GM18867 (cell line): Measurements from ENCODE around the gene MZF1.
"Not testable (repeated sequence)": the region's sequence is repeated elsewhere in the genome, so short reads cannot be mapped to it uniquely, and the experiment has no call there.

ENCODE experiments used
- ATAC-seq: cut with Tn5 transposase; IDR thresholded peaks from one replicate; pipeline ENCODE4 v1.9.1; 2021; ENCODE audit warnings: mild to moderate bottlenecking, moderate library complexity; ENCODE audit not compliant: unreplicated experiment

The MZF1 gene

DNA sequence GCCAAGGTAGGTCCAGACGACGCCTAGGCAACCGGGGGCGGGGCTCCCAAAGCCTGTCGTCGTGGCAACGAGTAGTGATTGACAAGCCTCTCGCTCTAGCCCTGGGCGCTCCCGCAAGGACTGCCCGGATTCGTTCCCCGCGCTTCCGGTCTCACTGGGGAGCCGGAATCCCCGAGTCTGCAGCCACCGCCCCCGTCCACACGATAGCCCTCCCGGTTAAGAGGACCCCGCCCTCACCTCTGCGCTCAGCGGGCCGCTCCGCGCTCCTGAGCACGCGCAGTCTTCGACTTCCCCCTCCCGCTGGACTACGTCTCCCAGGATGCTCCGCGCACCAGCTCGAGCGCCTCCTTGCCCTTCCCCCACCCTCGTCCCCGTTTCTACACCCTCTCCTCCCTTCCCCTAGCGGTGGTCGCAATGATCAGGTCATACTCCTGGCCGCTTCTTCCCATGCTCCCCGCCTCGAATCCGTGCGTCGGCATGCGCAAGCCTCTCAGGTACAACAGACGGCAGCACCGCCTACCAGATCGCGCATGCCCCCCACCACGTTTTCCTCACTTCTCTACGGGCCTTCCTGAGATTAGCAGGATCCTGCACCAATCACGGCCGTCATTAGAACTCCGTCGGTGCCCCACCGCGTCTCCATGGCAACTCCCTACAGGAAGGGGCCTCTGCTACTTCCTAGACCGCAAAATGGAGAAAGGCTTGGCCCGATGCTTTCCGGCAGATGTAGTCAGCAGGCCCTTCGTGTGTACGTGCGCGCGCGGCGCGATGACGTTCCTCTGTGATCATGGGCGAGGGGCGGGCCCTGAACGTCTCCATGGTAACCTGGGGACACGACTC lies at the start of gene MZF1:
TSS of gene MZF1 (minus strand) at position 518 of the 840 bp plus-strand sequence. CDS start 1,946 bp downstream, outside the sequence.
- peak; percentile 52 for ATAC-seq

DNA sequence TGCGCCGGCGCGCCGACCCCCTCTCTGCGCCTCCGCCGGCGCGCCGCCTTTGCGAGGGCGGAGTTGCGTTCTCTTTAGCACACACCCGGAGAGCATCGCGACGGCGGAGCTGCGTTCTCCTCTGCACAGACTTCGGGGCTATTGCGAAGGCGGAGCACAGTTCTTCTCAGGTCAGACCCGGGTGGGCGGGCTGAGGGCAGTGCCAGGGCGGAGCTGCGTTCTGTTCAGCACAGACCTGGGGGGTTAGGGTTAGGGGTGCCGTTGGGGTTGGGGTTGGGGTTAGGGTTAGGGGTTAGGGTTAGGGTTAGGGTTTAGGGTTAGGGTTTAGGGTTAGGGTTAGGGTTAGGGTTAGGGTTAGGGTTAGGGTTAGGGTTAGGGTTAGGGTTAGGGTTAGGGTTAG lies 34.1 kb upstream of the MZF1 start:
- ATAC-seq, result not testable (repeated sequence)

DNA sequence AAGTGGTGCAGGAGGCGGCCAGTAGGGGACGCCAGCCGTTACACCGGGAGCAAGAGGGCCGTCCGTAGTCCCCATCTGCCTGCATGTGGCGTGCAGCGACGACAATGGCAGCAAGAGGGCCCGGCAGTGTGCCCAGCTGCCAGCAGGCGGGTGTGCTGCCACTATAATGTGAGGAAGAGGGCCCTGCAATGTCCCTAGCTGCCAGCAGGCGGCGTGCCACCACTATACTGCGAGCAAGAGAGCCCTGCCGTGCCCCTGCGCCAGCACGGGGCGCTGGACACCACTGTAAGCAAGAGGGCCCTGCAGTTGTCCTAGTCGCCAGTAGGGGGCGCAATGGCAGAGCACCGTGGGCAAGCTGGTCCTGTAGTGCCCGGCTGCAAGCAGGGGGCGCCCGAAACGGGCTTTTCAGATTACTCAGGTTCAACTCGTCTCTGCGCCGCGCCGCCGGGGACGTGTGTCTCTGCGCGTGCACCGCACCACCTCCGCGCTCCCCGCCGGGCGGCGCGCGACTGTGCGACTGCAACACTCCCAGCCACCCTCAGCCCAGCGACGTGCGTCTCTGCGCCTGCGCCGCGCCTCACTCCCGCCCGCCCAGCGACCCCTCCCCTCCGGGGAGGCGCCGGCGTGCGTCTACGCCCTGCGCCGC lies 33.2 kb upstream of the MZF1 start:
- ATAC-seq, result not testable (repeated sequence)

DNA sequence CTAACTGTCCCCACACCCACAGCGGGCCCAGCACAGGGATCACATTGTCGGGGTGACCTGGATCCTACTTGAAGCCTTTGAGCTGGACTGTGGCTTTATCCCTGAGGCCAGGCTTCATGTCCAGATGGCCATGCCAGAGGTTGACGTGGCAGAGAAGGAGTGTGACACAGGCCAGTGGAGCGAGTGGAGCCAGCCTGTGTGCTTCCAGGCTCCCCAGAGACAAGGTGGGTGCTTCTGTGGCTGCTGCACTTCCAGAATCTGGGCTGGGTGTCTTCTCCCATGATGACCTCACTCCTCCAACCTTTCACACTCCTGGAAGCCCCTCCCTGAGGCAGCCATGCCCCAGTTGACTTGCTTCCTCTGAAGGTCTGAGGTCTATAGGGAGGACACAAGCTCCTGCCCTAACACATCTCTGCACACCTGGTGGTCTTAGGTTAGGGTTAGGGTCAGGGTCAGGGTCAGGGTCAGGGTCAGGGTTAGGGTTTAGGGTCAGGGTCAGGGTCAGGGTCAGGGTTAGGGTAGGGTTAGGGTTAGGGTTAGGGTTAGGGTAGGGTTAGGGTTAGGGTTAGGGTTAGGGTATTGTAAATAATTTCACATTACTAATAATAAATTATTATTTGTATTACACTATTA lies 13.1 kb upstream of the MZF1 start:
- ATAC-seq, result no peak

DNA sequence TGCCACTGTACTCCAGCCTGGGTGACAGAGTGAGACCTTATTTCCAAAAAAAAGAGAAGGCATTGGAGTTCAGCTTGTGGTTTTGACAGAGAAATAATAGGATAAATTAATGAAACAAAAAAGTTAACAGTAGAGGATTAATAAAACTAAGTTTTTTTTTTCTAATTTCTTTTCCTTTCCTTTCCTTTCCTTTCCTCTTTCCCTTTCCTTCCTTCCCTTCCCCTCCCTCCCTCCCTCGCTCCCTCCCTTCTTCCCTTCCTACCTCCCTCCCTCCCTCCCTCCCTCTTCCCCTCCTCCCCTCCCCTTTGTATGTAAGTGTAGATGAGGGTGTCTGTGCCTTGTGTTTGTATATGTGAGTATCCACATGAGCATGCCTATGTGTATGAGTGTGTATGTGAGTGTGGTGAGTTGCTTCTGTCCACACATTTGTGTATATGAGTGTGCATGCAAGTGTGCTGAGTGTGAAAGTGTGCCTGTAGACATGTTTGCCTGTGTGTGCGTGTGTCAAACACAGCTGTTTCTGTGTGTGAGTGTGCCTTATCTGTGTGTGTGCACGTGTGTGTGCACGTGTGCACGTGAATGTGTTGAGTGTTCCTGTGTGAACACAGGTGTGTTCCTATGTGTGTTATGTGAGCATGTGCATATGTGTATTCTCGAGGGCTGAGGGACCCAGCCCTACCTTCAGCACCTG lies 12.5 kb upstream of the MZF1 start:
- ATAC-seq, result no peak

DNA sequence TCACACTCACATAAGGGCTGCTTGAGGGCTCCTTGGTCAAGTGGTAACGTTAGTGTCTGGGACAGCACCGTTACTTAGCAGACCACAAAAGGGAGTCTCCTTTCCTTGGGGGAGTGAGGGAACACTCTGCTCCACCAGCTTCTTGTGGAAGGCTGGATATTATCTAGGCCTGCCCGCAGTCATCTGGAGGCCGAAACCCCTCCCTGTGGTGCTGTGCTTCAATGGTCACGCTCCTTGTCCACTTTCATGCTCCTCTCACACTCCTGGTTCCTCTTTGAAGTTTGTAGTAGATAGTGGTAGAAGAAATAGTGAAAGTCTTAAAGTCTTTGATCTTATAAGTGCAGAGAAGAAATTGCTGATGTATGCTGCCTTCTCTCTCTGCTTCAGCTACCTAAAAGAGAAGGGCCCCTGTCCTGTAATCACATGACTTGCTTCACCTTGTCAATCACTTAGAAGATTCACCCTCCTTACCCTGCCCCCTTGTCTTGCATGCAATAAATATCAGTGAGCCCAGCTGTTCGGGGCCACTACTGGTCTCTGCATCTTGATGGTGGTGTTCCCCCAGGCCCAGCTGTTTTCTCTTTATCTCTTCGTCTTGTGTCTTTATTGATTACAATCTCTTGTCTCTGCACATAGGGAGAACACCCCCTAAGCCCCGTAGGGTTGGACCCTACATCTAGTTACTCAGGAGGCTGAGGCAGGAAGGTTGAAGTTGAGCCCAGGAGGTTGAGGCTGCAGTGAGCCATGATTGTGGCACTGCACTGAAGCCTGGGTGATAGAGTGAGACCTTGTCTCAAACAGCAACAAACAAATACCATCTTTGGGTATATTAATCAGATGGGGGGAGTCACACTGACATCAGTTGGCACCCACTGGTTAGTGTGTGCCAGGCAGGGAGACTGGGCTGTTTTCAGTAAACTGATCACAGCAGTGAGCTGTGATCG lies 11.6 kb upstream of the MZF1 start:
- ATAC-seq, result no peak

DNA sequence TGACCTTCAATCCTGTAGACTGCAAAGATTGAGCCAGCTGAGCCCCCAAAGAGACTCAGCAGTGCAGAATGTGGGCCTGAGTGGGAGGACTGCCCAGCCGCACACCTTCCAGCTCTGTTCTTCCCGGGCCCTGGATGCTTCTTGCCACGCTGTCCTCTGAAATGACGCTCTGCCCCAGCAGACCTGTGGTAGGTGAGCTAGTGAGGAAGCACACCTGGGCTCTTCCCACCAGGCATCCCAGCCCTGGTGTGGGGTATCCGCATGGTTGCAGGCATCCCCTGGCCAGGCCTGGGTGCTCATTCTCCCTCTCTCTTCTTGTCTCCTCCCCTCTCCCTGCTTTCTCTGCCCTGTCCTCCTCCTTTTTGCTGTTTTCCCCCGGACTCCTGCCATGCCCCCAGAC lies 9.8 kb upstream of the MZF1 start:
- no peak for ATAC-seq

DNA sequence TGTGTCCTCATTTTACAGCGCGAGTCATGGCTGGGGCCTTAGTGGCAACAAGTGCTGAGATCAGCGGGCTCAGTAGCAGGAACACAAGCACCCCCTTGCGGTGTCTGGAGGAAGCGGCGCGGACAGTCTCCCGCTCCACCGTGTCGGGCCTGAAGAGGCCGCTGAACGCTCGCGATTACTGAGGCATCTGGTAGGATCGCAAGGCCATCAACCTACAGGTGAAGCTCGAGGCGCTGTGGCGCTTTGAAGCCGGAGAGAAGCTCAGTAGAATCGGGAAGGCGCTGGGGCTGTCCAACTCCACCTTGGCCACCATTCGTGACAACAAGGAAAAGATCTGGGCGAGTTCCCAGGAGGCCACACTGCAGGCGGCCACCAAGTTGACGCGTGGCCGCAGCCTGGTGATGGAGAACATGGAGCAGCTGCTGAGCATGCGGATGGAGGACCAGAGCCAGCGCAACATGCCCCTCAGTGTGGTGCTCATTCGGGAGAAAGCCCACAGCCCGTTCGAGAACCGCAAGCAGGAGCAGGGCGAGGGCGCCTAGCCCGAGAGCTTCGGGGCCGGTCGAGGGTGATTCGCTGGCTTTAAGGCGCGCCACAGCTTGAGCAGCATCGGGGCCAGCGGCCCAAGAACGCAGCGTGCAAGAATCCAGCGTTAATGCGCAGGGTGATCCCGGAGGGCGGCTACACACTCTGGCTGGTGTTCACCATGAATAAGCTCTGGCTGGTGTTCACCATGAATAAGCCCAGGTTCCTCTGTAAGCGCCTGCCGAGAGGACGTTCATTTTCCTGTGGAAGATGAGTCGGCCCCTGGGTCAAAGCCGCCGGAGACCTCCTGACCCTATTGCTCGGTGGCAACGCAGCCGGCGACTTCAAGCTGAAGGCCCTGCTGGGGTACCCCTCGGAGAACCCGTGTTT lies 8.3 kb upstream of the MZF1 start:
- peak; percentile 68 for ATAC-seq

DNA sequence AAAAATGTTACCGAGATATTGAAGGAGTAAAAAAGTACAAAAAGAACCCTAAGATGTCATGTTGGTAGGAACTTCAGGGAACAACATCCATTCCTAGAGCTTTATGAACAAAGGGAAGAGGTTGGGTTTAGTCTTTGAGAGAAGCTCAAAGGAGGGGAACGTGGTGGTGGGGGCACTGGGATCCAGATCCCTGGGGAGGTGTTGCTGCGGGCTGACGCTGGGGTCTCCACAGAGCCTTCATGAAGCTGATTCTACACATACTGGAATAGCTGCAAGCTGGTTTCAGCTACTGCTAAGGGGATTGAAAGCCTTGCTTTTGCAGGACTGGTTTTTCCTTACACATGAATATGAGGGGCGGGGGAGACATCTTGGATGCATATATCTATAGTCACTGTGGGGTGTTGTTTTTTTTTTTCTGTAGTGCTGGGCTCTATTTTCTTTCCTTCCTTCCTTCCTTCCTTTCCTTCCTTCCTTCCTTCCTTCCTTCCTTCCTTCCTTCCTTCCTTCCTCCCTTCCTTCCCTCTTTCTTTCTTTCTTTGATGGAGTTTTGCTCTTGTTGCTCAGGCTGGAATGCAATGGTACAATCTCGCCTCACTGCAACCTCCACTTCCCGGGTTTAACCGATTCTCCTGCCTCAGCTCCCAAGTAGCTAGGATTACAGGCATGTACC lies 6.5 kb upstream of the MZF1 start:
- ATAC-seq, result no peak

DNA sequence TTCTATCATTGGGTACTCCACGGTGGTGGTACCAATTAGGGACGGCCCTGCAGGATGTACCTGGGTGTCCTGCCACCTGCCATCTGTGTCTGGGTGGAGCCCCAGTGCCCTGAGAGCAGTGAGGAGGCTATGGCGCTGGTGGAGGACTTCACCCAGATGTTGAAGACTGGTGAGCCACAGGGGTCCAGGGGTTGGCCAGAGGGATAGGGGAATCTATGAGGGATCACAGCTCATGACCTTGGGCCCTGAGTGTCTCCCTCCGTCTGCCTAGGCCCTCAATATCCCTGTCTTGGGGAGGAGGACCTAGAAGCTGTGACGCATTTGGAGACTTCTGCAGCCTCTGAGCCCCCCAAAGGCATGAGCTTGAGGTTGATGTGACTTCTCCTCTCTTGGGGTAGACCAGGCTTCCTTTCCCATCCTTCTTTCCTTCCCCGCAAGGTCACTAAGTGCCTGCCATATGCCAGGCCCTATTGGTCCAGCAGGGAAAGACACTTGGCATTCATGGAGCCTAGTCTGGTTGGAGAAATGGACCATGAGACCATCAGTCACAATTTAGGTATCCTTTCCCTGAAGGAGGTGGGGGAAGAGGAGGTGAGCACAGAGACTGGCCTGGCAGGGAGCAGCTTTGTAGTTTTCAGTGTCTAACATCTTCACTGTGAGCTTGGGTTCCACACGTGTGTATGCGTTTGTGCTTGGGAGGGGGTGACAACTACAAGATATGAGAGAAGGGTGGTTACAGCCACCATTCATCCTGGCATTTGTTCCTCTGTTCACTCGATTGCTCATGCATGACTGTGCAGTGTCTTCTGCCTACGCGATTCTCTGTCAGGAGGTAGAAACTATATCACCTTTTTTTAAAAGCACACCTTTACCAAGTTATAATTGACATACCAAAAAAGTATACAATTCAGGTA lies 5.1 kb upstream of the MZF1 start:
- no peak for ATAC-seq

DNA sequence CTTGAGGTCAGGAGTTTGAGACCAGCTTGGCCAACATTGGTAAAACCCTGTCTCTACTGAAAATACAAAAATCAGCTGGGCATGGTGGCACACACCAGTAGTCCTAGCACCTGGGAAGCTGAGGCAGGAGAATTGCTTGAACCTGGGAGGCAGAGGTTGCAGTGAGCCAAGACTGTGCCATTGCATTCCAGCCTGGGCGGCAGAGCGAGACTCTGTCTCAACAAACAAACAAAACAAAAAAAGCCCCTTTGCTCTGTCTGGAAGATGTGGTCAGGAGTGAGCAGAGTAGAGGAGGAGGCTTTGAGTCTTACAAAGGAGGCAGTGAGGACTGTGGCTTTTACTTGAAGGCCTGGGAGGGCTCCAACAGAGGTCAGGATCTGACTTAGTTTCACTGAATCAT lies 4.4 kb upstream of the MZF1 start:
- not testable (repeated sequence) for ATAC-seq

DNA sequence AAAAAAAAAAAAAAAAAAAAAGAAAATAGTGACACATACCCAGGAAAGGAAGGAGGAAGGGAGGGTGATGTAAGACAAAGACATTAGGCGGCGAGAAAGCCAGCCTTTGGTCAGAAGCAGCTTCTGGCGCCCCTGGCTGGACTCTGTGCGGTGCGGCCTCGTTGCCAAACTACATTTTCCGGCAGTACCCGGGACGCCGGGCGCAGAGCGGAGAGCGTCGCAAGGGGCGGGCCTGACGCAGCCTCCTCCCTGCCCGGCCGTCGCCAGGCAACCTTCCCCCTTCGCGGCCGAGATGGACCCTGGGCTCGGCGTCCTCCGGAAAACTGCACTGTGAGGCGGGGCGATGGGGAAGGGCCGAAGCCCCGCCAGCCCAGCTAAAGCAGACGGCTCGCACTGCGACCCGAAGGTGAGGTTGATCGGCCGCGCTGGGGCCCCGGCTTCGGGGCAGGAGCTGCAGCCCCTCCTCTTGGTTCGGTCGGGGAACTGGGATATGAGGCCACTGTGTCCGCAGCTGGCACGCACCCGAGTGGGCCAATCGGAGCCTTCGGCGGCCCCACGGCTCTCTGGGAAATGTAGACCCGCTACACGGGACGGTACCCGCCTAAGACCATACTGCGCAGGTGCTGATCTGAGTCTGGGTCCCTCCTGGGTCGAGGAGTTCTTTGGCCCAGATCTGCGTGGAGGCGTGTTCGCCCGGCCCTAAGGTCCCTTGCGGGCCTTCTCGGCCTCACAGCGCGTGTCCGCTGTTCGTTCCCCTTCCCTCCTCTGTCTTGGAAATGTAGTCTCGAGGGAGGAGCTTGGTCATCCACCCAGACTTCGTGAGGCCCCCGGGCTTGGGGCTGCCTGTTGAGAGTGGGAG lies 2.3 kb upstream of the MZF1 start:
- ATAC-seq, result peak; percentile 42

DNA sequence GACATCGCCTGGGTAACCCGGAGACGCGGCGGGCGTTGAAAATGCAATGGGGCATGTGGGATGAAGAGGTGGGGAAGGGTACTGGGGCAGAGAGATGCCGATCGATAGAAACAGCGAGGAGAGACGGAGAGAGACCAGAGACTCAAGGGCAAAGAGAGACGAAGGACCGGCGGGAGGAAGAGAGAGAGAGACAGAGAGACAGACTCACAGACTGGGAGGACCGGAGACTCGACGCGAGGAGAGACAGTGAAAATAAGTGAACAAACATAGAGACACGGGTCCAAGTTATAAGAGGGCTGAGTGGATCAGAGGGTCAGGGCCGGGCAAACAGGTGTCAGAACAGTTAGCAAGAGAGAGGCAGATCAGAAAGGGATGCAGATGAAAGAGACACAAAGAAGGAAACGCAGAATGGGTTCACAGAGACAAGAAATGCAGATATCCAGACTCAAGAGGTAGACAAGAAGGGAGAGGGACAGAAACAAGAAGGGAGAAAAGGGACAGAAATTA lies 576 bp upstream of the MZF1 start:
- ATAC-seq, result no peak

DNA sequence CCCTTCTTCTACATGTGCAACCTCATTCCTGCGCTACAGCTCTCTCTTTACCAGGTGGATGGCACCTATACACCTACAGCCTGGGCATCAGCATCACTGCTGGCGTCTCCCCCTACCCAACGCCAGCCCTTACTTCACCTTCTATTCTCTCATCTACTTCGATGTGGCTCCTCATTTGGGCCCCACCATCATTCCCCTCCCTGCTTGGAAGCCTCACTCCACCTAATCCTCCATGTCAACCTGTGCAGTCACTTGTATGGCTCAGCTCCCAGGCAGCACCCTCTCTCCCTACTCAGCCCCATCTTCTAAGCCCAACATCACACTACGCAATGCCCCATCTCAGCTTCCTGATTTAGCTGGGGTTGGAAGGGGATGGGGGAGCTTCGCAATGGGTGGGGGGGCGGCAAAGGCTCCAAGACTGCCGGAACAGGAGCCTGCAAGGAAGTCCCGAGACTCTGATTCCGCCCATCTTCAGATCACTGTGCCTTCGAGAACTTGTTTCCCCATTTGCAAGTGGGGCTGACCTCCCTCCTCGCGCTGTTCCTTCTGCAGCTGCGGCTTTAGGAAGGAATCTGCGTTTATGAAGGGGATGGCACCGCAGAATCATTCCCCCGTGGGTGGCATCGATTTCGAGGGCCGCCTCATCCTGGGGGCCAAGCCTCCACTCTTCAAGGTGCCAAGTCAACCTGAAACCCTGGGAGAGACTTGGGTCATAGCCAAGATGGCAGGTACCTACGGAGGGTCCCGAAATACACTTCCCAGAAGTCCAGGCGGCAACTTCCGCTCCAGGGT lies 913 bp downstream of the MZF1 start:
- ATAC-seq, result no peak

DNA sequence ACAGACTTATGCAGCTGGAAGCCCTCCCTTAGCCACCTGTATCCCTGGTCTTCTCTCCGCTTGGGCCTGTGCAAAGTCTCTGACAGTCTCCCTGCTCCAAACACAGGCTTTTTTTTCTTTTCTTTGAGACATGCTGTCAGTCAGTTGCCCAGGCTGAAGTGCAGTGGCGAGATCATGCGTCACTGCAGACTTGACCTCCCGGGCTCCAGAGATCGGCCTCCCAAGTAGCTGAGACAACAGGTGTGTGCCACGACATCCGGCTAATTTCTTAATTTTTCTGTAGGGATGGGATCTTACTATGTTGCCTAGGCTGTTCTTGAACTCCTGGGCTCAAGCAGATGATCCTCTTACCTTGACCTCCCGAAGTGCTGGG lies 1.6 kb downstream of the MZF1 start:
- no peak for ATAC-seq
